ENCODE results near the gene RNU6-1.
A peak's percentile ranks its signal among the peaks of the same experiment; 100 is the strongest.

Gene RNU6-1

DNA sequence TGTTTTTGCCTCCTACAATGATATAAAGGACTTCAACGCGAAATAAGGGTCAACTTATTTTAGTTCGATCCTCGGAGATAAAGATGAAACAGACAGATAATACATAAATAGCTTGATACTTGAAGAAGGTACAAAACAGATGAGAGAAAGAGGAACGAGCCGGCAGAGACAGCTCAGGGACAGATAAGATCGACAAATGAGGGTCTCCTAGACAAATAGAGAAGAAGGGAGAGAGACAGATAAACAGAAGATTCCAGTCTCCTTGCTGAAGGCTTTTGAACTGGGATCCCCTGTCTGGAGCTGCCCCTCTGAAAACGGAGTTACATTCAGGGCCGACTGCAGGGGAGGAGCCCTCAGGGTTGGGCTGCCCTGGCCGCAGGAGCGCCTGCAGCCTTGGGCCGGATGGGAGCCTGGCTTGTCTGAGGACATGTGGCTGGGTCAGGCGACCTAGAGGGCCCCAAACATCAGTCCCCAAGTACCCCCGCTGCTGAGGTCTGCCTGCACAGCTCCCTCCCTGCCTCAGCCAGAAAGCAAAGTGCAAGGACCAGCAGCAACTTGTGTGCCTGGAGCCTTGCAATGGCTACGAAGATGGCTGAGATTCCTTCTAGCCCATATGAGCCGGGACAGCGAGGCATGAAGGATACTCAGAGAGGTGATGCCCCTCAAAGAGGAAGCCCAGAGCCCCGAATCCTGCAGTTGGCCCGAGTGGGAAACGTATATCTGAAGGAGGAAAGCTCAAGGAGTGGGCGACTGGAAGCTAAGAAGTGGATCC, 15.5 kb downstream of the RNU6-1 start:
- TF ChIP-seq POLR2AphosphoS5 (IDR thresholded peaks at IDR 0.05; ENCODE audit: low read depth) = no peak
- TF ChIP-seq SPI1 (IDR thresholded peaks at IDR 0.05; ENCODE audit: borderline replicate concordance, low read depth) = no peak
- no peak for TF ChIP-seq GABPA (IDR thresholded peaks at IDR 0.05; ENCODE audit: low read depth)
- TF ChIP-seq, protein P1, sequence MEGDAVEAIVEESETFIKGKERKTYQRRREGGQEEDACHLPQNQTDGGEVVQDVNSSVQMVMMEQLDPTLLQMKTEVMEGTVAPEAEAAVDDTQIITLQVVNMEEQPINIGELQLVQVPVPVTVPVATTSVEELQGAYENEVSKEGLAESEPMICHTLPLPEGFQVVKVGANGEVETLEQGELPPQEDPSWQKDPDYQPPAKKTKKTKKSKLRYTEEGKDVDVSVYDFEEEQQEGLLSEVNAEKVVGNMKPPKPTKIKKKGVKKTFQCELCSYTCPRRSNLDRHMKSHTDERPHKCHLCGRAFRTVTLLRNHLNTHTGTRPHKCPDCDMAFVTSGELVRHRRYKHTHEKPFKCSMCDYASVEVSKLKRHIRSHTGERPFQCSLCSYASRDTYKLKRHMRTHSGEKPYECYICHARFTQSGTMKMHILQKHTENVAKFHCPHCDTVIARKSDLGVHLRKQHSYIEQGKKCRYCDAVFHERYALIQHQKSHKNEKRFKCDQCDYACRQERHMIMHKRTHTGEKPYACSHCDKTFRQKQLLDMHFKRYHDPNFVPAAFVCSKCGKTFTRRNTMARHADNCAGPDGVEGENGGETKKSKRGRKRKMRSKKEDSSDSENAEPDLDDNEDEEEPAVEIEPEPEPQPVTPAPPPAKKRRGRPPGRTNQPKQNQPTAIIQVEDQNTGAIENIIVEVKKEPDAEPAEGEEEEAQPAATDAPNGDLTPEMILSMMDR (IDR thresholded peaks at IDR 0.05; ENCODE audit: insufficient read depth, low read length) = no peak
- TF ChIP-seq, protein P2, sequence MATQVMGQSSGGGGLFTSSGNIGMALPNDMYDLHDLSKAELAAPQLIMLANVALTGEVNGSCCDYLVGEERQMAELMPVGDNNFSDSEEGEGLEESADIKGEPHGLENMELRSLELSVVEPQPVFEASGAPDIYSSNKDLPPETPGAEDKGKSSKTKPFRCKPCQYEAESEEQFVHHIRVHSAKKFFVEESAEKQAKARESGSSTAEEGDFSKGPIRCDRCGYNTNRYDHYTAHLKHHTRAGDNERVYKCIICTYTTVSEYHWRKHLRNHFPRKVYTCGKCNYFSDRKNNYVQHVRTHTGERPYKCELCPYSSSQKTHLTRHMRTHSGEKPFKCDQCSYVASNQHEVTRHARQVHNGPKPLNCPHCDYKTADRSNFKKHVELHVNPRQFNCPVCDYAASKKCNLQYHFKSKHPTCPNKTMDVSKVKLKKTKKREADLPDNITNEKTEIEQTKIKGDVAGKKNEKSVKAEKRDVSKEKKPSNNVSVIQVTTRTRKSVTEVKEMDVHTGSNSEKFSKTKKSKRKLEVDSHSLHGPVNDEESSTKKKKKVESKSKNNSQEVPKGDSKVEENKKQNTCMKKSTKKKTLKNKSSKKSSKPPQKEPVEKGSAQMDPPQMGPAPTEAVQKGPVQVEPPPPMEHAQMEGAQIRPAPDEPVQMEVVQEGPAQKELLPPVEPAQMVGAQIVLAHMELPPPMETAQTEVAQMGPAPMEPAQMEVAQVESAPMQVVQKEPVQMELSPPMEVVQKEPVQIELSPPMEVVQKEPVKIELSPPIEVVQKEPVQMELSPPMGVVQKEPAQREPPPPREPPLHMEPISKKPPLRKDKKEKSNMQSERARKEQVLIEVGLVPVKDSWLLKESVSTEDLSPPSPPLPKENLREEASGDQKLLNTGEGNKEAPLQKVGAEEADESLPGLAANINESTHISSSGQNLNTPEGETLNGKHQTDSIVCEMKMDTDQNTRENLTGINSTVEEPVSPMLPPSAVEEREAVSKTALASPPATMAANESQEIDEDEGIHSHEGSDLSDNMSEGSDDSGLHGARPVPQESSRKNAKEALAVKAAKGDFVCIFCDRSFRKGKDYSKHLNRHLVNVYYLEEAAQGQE (IDR thresholded peaks at IDR 0.05; ENCODE audit: insufficient replicate concordance, low read depth) = no peak
- Histone ChIP-seq H3K27ac (replicated peaks) (no peak overlapping the region), H3K4me3 (replicated peaks; ENCODE audit: insufficient read depth, low read length) (no peak overlapping the region), H3K27me3 (ENCODE audit: insufficient read depth, poor library complexity, severe bottlenecking) (peaks cover 80% of the 10 kb centered on the region)
- no peak for DNase-seq (ENCODE audit: low read depth in 1 of 2, low spot score in 1 of 2)

DNA sequence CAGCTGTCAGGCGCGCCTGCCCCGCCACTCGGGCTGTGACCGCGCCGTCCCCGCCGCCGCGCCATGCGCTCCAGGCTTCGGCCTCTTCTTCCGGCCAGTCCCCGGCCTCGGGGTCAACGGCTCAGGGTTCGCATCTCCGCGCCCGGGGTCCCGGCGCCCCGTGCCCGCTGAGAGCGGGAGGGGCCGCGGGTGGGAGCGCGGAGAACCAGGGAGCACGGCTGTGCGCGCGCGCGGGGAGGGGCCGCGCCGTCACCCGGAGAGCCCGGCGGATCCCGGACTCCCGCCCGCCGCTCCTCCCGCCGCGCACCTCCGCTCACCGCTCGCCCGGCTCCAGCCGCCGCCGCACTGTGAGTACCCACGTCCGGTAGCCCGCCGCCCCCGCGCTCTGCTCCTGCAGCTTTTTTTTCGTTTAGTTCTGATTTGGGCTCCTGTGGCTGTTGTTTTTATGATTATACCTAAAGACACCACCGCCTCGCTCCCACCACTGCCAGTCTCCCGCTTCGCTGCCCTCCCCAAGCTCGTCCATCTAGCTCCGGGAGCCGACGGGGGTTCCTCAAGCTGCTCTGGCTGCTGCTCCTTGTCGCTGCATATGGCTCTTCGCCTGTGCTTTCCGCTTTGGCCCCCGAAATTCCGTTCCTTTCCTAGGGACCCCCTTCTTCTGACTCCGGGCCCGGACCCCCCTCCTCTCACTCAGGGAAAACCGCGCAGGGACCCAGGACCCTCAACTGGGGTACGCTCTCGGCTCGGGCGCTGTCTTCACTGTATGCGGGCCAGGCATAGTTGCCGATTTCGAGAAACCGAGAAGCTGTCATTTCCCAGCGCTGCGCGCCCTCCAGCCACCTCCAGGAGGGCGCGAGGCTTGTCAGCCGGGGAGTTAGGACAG, 16.3 kb downstream of the RNU6-1 start:
- H3K27me3 ChIP-seq (ENCODE audit: insufficient read depth, poor library complexity, severe bottlenecking) = peaks cover 73% of the 10 kb centered on the region
- H3K27ac ChIP-seq (replicated peaks) = no peak overlapping the region
- H3K4me3 ChIP-seq (replicated peaks; ENCODE audit: insufficient read depth, low read length) = peak overlapping the region; percentile 13
- no peak for DNase-seq (ENCODE audit: low read depth in 1 of 2, low spot score in 1 of 2)
- TF ChIP-seq, protein P2 (IDR thresholded peaks at IDR 0.05; ENCODE audit: insufficient replicate concordance, low read depth) = no peak
- TF ChIP-seq POLR2AphosphoS5 (IDR thresholded peaks at IDR 0.05; ENCODE audit: low read depth) = no peak

DNA sequence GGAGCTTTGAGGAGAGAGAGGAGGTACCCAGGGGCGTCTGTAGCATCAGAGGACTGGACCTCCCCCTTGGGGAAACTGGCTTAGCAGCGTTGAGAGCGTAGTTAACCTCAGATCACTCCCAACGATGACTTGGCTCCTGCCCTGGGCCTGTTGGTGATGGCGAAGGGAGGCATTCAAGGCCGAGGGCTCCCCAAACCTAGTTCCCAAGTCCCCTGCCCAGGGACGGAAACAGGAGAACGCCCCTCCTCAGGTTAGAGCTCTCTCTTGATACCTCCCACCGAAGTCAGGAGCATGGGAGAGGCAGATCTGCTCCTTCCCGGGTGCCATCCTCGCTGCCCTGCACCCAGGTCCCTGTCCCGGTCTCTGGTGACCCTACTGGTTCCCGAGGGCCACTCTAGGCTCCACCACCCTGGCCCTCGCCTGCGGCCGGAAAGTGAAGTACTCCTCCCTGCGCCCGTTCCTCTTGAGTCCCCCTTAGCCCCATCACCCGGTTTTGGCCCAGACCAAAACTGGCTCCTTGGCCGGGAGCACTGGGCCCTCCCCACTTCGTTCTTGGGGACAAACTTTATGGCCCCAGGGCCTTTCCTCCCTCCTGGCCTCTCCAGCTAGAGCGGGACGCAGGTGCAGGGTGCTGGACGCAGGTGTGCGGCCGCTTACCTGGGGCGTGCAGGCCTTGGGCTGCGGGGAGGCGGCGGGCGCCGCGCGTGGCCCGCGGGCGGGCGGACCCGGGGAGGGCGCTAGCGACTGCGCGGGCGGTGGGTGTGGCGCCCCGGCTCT, 17.1 kb downstream of the RNU6-1 start:
- no peak for TF ChIP-seq GABPA (IDR thresholded peaks at IDR 0.05; ENCODE audit: low read depth)
- TF ChIP-seq, protein P2 (IDR thresholded peaks at IDR 0.05; ENCODE audit: insufficient replicate concordance, low read depth) = peak; percentile 14
- DNase-seq (ENCODE audit: low read depth in 1 of 2, low spot score in 1 of 2) = no peak
- peaks cover 67% of the 10 kb centered on the region for H3K27me3 ChIP-seq (ENCODE audit: insufficient read depth, poor library complexity, severe bottlenecking)
- H3K4me3 ChIP-seq (replicated peaks; ENCODE audit: insufficient read depth, low read length) = no peak overlapping the region
- H3K27ac ChIP-seq (replicated peaks) = no peak overlapping the region
